ENCODE measurements around the gene SPIRE2.

The SPIRE2 gene

DNA sequence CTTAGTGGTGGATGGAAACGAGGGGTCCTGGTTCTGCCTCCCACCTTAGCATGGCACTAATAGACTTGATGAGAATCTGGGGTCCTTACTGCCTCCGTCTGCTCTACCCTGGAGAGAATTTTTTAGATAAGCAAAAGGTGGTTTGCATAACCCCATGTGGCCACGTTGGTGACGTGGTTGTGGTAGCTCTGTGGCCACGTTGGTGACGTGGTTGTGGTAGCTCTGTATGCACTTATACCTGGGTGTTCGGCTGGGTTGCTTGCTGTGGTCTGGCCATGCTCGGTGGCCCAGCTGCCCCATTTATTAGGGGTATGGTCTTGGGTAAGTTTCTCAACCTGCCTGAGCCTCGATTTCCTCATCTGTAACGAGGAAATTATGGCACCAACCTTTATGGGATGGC, 13.0 kb downstream of the SPIRE2 start:
- DNase-seq (ENCODE audit: low spot score) = no peak

DNA sequence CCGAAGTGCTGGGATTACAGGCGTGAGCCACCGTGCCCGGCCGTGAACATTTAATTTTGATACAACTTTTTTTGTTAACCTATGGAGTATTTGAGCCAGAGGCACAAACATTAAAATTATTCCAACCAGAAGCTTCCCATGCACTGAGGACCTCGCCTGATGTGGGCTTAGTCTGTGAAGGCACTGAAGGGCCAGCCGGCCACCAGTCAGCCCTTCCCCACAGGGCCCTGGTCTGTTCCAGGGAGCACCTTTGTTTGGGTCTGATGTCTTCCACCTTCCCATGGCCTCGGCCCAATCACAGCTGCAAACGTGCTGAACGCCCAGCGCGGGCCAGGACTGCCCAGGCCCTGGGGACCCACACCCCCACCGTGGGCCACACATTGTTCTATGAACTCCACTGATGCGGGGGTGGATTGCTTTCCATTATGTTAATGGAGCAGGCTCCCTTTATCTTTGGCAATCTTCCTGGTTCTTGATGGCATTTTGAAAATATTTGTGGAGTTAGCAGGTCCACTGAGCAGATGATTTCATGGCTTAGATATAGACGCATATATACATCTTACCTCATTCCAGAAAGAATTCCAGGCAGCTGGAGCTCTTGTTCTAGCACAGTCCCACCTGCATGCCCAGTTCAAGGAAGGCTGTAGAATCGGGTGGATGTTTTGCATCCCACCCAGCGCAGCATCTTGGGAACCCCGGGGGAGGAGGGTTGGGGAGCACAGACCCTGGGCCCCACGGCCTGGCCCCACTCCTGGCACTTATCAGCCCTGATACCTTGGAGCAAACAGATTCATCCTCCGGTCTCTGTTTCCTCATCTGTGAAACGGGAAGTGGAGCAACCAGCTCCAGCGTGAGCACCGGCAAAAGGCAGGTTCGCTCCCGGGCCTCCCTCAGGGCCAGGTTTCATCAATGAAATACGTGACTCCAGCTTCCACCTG, 14.5 kb downstream of the SPIRE2 start:
- peak; percentile 57 for DNase-seq (ENCODE audit: low spot score)

DNA sequence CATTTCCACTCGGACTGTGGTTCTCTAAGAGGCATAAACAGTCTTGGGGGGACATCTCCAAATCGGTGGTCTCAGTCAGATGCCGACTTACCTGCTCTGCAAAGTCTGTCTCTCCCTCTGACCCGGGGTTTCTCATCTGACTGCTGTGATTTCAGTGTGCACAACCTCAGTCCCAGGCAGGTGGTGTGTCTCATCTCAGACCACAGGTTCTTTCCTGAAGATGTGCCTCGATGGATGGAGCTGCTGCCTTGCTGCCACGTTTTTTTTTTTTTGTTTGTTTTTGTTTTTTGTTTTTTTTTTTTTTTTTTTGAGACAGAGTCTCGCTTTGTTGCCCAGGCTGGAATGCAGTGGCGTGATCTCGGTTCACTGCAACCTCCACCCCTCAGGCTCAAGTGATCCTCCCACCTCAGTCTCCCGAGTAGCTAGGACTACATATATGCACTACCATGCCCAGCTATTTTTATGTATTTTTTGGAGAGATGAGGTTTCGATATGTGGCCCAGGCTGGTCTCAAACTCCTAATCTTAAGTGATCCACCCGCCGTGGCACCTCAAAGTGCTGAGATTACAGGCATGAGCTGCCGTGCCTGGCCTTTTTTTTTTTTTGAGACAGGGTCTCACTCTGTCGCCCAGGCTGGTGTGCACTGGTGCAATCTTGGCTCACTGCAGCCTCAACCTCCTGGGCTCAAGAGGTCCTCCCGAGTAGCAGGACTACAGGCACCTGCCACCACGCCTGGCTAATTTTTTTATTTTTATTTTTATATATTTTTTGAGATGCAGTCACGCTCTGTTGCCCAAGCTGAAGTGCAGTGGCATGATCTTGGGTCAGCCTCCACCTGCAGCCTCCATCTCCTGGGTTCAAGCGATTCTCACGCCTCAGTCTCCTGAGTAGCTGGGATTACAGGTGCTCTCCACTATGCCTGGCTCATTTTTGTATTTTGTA, 15.4 kb downstream of the SPIRE2 start:
- no peak for DNase-seq (ENCODE audit: low spot score)

DNA sequence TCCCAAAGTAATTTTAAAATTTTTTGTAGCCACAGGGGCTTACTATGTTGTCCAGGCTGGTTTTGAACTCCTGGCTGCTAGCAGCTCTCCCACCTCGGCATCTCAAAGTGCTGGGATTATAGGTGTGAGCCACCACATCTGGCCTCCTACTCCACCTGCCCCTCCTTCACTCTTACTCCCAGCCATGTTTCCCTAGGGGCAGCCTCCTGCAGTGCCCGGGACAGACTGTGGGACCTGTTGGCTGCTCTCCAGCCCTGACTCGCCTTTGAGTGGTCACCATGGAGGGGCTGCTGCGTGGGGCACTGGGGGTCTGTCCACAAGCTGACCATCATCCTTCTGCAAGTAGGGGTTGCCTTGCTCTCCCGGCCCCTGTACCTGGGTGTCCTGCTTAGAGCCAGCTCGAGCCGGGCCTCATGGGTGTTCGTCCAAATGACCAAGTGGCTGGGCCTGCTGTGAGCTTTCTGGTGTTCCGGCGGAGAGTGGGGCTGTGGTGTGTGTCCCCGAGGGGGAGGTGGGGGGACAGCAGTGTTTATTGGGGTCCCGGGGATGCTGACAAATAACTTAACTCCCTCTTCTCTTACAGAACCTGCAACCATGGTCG, 16.6 kb downstream of the SPIRE2 start:
- no peak for DNase-seq (ENCODE audit: low spot score)

- DNase-seq (ENCODE audit: low spot score) = no peak
Observed at GRCh38 chr16:89845417-89845816, 17.1 kb downstream of the SPIRE2 start.

DNA sequence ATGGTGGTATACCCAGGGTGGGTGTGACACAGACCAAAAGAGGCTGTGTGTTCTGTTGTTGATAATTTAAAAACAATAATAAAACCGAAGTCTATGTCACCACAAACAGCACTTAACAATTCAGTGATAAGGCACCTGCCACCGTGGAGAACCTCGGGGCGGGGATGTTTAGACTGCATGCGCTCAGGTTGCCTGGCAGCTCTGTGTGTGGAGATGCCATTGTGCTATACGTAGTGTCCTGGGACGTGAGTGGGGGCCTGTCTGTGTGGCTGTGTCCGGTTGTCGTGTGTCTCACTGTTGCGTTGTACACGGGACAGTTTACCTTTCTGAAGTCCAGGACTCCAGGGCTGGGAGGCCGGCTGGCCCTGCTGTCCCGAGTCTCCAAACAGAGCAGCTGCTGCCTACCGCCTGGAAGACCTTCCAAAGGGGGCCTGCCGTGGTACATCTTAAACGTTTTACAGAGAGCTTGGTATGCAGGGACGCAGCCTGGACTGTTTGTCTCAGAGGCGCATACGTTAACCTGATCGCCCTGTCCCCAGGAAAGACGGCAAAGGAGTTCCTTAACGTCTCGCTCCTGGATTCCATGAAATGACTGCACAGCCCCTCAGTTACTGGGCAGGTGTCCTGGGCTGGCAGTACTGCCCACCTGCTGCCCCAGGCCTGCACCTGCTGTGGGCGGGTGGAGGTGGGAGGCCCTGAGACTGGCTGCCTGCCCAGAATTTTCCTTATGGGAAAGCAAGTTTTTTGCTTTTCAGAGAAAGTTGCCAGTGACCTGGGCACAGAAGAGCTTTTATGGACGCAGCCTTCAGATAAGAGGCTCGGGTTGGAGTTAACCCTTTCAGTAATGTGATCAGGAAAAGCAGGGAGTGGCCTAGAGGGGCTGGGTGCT, 19.0 kb downstream of the SPIRE2 start:
- DNase-seq (ENCODE audit: low spot score) = no peak

GRCh38 chr16:89847940-89848297, 19.6 kb downstream of the SPIRE2 start:
- DNase-seq (ENCODE audit: low spot score) = no peak

DNA sequence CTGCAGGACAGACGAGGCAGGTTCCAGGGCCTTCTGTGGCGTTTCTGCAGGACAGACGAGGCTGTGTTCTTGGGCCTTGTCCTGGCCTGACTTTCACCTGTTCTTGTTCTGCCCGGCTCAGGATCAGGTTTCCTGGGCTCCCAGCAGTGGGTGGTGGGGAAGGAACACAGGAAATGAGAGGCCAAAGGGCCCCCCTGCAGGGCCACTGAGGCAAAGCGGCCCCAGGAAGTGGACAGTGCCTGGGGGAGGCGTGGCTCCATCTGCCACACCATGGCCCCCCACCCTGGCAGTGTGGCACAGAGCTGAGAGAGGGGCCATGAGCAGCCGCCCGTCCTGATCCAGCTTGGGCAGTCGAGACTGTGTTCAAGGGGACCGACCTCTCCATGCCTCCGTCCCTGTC, 20.7 kb downstream of the SPIRE2 start:
- no peak for DNase-seq (ENCODE audit: low spot score)

GRCh38 chr16:89853306-89853993, 25.2 kb downstream of the SPIRE2 start:
- no peak for DNase-seq (ENCODE audit: low spot score)

DNA sequence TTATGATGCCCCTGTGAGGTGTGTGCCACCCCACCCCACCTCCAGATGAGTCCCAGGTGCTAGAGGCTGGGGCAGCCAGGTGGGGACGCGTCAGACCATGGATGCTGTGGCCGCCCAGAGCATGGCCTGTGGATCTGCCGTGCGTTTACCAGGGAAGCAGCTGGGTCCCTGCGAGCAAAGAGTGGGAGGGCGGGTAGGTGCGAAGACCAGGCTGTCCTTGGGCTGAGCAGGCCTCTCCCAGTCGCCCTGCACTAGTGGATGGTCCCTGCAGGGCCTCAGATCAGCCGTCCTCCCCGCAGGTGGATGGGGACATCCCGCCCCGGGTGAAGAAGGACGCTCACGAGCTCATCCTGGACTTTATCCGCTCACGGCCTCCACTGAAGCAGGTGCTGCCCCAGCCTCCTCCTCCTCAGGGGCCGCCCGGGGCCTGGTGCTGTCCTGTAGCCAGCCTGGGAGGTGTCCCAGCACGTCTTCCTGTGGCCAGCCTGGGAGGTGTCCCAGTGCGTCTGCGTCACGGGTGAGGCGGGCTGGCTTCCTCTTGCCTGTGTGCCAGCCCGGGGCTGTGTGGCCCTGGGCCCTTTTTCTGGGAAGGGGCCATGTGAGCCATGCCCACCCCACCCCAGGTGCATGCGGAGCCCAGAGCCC, 27.1 kb downstream of the SPIRE2 start:
- no peak for DNase-seq (ENCODE audit: low spot score)

- DNase-seq (ENCODE audit: low spot score) = no peak
Observed at GRCh38 chr16:89855986-89856385, 27.7 kb downstream of the SPIRE2 start.

DNA sequence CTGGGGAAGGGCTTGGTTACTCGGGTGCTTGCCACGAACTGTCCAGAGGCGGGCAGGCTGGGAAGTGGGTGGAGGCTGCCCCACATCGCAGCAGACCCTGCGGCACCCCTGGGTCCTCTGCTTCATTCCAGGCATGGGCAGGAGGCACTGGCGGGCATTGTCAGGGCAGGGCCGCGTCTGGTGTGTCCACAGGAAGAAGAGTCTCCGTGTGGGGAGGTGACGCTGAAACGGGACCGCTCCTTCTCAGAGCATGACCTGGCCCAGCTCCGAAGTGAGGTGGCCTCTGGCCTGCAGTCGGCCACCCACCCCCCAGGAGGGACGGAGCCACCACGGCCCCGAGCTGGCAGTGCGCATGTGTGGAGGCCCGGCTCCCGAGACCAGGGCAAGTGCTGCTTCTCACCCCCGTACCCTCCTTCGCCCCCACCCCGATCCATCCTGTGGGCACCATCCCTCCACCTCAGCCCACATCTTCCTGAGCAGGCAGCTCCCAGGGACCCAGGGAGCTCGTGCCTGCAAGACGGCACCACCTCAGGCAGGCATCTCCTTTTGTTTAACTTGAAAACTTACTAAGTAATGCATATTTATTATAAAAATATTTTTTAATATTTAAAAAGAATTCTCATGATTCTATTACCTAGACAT, 30.8 kb downstream of the SPIRE2 start:
- DNase-seq (ENCODE audit: low spot score) = no peak

GRCh38 chr16:89859615-89860007, 31.3 kb downstream of the SPIRE2 start:
- DNase-seq (ENCODE audit: low spot score) = no peak

- peak; percentile 92 for DNase-seq (ENCODE audit: low spot score)
Observed at GRCh38 chr16:89860747-89861304, 32.6 kb downstream of the SPIRE2 start.

DNA sequence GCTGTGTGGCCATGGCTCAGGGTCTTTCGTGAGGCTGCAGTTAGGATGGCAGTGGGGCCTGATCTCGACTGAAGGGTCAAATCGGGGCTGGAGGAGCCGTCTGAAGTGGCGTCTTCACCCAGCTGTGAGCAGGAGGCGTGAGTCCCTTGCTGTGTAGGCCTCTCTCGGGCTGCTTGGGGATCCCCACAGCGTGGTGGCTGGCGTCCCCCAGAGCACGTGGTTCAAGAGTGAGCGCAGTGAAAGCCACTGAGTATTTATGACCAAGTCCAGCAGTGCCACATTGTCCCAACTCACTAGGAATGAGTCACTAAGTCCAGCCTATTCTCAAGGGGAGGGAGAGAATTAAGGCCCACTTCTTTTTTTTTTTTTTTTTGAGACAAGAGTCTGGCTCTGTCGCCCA, 33.4 kb downstream of the SPIRE2 start:
- no peak for DNase-seq (ENCODE audit: low spot score)

DNA sequence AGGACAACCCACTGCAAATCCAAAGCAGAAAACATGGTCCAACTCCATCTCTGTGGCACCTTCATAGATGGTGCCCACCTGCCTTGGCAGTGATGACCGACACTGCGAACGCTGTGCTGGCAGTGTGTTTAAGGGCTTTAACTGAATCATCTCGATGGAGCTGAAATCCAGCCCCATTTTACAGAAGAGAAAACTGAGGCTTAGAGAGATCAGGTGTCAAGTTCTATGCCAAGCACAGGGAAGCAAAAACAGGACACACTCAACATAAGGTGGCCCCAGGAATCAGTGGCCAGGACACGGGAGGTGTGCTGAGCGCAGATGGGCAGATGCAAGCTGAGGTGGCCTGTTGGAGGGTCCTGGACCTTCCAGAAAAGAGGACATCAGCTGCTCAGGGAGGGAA, 34.5 kb downstream of the SPIRE2 start:
- DNase-seq (ENCODE audit: low spot score) = no peak

DNA sequence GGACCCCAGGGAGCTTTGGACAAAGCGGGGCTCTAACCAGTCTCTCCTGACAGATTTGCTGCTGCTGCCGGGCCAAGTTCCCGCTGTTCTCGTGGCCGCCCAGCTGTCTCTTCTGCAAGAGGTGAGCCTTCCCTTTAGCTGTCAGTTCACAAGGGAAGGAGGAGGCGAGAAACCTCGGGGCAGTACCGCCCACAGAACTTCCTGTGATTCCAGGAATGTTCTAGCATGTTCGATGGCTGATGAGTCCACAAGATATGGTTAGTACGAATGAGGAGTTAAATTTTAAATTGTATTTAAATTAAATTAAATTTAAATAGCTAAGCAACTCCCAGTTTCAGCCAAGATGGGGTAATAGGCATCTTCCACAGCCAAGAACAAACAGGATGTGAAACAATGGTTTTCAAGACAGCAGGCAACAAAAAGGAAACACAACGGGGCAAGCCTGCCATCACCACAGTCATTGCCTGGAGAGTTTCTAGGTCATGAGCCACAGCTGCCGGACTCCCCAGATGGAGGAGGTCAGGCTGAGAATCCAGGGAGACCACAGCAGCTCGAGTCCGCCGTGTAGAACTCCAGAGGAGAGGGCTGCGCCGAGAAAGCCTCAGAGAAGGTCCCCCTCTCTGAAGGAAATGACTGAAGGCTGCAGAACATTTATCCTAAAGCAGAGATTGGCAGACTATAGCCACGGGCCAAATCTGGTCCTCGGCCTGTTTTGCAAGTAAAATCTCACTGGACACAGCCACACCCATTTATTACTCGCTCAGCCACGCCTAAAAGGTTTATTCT, 35.7 kb downstream of the SPIRE2 start:
- DNase-seq (ENCODE audit: low spot score) = no peak

- peak; percentile 29 for DNase-seq (ENCODE audit: low spot score)
Observed at GRCh38 chr16:89864527-89864820, 36.2 kb downstream of the SPIRE2 start.

GRCh38 chr16:89867918-89868317, 39.6 kb downstream of the SPIRE2 start:
- DNase-seq (ENCODE audit: low spot score) = no peak
